Natural killer cell treated with Interleukin-12 subunit alpha and Interleukin-12 subunit beta and Interleukin-15 and Interleukin-18, amount 100 ng/mL, for 72 hours (primary cell): ENCODE measurements around the gene ABCG4. TPM values are rescaled to one million over a fixed set of nuclear protein-coding genes. Genes with fewer than 3 reads are reported as not detected.
A peak's percentile ranks its signal among the peaks of the same experiment; 100 is the strongest.
"Not testable (repeated sequence)": the region's sequence is repeated elsewhere in the genome, so short reads cannot be mapped to it uniquely, and the experiment has no call there.

ENCODE experiments used
- ATAC-seq, 2 donors: fragments of 150-1000 bp; cut with Tn5 transposase in 1 of 2; sonication (Bioruptor Pico), chemical (Tn5 transposase) in 1 of 2; 2 replicates each; pipeline ENCODE4 v1.10.0; 2021
- DNase-seq: peaks from one replicate; pipeline ENCODE4 v3.0.0; 2022; ENCODE audit warnings: low spot score
- H3K27ac Mint-ChIP-seq, 2 donors: 1 replicate in 1 of 2; 2 replicates in 1 of 2; pipeline ENCODE4 v1.8.0; 2022; ENCODE audit warnings: mixed read lengths in 2 of 2, mild to moderate bottlenecking in 1 of 2, moderate library complexity in 1 of 2
- H3K27me3 Mint-ChIP-seq, 2 donors: 1 replicate in 1 of 2; 2 replicates in 1 of 2; pipeline ENCODE4 v1.8.0; 2022; ENCODE audit warnings: mixed read lengths in 2 of 2
- H3K36me3 Mint-ChIP-seq: one replicate; pipeline ENCODE4 v1.8.0; 2022; ENCODE audit warnings: mixed read lengths
- H3K4me1 Mint-ChIP-seq, 2 donors: 1 replicate in 1 of 2; 2 replicates in 1 of 2; pipeline ENCODE4 v1.8.0; 2022; ENCODE audit warnings: low read depth in 2 of 2, mixed read lengths in 2 of 2, mild to moderate bottlenecking in 1 of 2
- H3K4me3 Mint-ChIP-seq: one replicate; pipeline ENCODE4 v1.8.0; 2022; ENCODE audit warnings: mixed read lengths
- H3K9me3 Mint-ChIP-seq: 2 replicates; pipeline ENCODE4 v1.8.0; 2022; ENCODE audit warnings: mixed read lengths
- total RNA-seq, 2 donors: library from RNA; stranded (reverse); gene quantifications; one replicate each; pipeline ENCODE4 v1.2.3, GENCODE V29; 2022

Gene ABCG4
- total RNA-seq, 2 donors from 2014 or later, result not detected

DNA sequence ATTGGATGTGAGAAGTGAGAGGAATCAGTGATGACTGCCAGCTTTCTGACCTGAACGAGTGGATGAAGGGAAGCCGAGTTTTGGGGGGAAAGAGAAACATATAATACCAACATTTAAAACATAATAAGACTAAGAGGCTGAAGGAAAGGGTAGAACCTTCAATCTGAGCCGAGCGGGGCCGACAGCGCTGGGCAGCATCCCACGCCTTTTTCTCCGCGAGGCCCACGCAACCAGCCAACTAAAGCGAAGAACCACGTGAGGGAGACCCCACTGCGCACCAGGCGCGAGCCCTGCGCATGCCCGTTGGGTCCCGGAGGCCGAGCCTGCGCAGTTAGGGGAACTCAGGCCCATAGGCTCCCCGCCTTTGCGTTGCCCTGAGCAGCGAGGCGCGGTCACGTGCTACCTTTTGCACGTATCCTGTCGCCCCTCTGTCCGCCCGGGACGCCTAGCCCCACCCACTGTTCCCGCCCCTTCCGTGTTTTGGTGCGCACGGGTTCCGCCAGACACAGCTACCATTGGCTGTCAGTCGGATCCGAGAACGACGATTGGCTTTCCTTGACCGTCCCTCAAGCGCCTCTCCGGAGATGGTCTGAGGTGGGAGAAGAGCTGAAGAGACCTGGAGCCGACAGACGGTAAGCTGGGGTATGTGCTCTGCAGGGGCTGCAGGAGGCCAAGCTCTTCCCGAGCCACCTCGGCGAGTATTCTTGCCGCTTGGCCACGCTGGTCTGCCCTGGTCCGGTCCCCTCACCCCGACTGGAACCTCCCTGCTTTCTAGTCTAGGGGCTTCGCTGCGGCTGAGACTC, 27.6 kb upstream of the ABCG4 start, which contains the start of gene HINFP:
Gene HINFP, plus strand, starts transcription at position 573 of the 803 bp plus-strand sequence. CDS start 5,365 bp downstream, outside the sequence.
- Mint-ChIP-seq H3K36me3 (no peaks in the 10 kb centered on the region), H3K4me3 (peak within 1 kb of the TSS; percentile 98), H3K27ac (peak within 1 kb of the TSS; percentile 74 to 90), H3K9me3 (no peaks in the 10 kb centered on the region), H3K4me1 (peaks cover 18 to 32% of the 10 kb centered on the region in 2 donors), H3K27me3 (no peaks in the 10 kb centered on the region)
- DNase-seq (peak; percentile 100), ATAC-seq (peak; percentile 99)

DNA sequence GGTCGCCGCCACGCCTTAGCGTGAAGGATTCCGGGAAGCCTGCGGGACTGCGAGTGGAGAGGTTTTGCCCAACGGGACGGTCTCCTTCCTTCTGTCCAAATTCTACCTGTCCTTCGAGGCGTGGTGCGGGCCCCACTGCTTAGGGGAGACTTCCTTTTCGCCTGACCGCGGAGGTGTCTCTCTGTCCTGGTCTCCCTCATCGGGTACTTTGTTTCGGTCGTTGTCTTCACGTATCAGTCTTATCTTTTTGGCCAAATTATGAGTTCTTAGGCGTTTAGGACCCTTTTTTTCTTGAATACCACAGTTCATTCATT, 27.1 kb upstream of the ABCG4 start:
- peak in 1 of 2 donors; percentile 29 for ATAC-seq
- H3K36me3 Mint-ChIP-seq, result no peaks in the 10 kb centered on the region
- H3K4me3 Mint-ChIP-seq, result peak overlapping the region; percentile 98
- no peaks in the 10 kb centered on the region for H3K27me3 Mint-ChIP-seq
- peak overlapping the region; percentile 74 to 90 for H3K27ac Mint-ChIP-seq
- no peak for DNase-seq
- peaks cover 20 to 32% of the 10 kb centered on the region in 2 donors for H3K4me1 Mint-ChIP-seq
- H3K9me3 Mint-ChIP-seq, result no peaks in the 10 kb centered on the region

DNA sequence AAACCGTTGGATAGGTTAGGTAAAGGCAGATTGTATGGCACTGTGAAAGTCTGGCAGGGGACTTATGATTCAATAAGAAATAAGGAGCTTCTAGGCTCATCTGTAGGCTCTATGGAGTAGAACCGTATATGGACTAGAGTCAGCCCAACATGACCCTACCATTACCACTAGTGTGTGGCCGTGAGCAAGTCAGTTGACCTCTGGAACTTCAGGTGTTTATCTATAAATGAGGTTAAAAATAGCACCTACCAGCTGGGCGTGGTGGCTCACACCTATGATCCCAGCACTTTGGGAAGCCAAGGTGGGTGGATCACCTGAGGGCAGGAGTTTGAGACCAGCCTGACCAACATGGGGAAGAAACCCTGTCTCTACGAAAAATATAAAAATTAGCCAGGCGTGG, 23.0 kb upstream of the ABCG4 start:
- no peaks in the 10 kb centered on the region for H3K27me3 Mint-ChIP-seq
- H3K27ac Mint-ChIP-seq, result no peak overlapping the region
- H3K36me3 Mint-ChIP-seq, result no peaks in the 10 kb centered on the region
- no peak for ATAC-seq
- no peaks in the 10 kb centered on the region for H3K9me3 Mint-ChIP-seq
- H3K4me3 Mint-ChIP-seq, result no peak overlapping the region
- peaks cover 15 to 23% of the 10 kb centered on the region in 2 donors for H3K4me1 Mint-ChIP-seq
- no peak for DNase-seq

DNA sequence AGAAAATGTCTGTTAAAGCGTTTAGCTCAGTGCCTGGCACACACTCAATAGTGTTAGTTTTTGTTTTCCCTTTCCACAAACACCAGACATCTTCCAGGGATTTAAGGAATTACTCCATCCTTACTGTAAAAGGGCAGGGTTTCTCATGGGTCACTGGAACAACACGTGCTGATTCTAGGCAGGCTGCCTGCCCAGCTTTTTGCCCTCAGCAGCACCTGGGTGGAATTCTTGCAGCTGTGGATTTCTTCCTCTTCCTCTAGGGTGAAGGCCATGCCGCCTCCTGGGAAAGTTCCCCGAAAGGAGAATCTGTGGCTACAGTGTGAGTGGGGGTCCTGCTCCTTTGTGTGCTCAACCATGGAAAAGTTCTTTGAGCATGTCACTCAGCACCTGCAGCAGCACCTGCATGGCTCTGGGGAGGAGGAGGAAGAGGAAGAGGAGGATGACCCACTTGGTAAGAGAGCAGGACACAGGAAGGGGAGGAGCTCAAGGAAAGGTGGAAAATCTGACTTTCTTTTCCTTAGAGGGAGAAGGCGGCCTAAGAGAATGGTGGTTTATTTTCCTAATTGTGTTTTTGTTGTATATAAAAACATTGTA, 22.1 kb upstream of the ABCG4 start:
- Mint-ChIP-seq H3K9me3 (no peaks in the 10 kb centered on the region), H3K4me1 (peaks cover 15 to 16% of the 10 kb centered on the region in 2 donors), H3K36me3 (no peaks in the 10 kb centered on the region), H3K27me3 (no peaks in the 10 kb centered on the region), H3K27ac (peak overlapping the region in 1 of 2 donors; percentile 69), H3K4me3 (no peak overlapping the region)
- no peak for ATAC-seq
- DNase-seq, result no peak

DNA sequence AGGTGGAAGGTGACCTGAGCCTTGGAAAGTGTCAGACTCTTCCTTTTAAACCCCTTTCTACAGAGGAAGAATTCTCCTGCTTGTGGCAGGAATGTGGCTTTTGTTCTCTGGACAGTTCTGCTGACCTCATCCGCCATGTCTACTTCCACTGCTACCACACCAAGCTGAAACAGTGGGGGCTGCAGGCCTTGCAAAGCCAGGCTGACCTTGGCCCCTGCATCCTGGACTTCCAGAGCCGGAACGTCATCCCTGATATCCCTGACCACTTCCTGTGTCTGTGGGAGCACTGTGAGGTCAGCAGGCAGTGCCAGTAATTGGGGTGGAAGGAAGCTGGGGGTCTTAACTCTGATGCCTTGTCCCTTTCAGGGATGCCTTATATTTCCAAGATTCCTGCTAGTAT, 18.2 kb upstream of the ABCG4 start:
- Mint-ChIP-seq H3K9me3 (no peaks in the 10 kb centered on the region), H3K36me3 (peaks cover 12% of the 10 kb centered on the region)

DNA sequence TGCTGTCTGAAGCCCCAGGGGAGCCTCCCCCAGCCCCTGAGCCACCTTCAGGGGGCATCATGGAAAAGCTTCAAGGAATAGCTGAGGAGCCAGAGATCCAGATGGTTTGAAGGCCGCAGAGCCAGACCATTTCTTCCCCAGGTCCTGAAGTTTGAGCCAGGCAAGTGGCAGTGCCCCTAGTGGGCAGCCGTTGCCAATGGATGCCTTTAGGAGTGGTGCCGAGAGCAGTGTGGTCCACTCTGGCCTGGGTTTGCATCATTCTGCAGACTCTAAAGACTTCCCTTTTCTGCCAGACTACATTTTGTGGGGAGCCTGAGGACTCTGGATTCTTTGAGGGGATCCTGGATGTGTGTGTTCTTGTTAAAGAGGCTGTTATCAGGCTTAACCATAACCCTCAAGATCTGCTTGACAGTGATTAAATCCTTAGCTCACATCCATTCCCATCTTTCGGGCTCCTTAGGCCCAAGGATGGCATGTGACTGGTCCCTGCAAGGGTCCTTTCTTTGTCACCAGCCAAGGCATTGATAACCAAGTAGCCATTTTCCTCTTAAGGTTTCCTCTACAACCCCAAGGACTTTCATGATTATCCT, 14.4 kb upstream of the ABCG4 start:
- Mint-ChIP-seq H3K4me3 (no peak overlapping the region), H3K27me3 (peaks cover 8 to 12% of the 10 kb centered on the region in 2 donors), H3K4me1 (peaks cover 0 to 2% of the 10 kb centered on the region in 2 donors), H3K36me3 (peaks cover 12% of the 10 kb centered on the region), H3K9me3 (no peaks in the 10 kb centered on the region), H3K27ac (no peak overlapping the region)
- DNase-seq, result no peak
- ATAC-seq, result no peak

More for the DNA sequence above, 18.2 kb upstream of the ABCG4 start:
- DNase-seq, result no peak
- H3K4me1 Mint-ChIP-seq, result peaks cover 0 to 6% of the 10 kb centered on the region in 2 donors
- no peak overlapping the region for H3K4me3 Mint-ChIP-seq
- no peak overlapping the region for H3K27ac Mint-ChIP-seq
- no peaks in the 10 kb centered on the region for H3K27me3 Mint-ChIP-seq
- no peak for ATAC-seq

DNA sequence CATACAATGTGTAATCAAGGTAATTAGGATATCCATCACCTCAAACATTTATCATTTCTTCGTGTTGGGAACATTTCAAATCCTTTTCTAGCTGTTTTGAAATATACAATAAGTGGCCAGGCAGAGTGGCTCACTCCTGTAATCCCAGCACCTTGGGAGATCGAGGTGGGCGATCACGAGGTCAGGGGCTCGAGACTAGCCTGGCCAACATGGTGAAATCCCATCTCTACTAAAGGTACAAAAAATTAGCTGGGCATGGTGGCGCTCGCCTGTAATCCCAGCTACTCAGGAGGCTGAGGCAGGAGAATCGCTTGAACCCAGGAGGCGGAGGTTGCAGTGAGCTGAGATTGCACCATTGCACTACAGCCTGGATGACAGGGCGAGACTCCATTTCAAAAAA, 9.6 kb upstream of the ABCG4 start:
- H3K27ac Mint-ChIP-seq, H3K9me3 Mint-ChIP-seq, DNase-seq, H3K4me1 Mint-ChIP-seq, ATAC-seq, H3K4me3 Mint-ChIP-seq, H3K36me3 Mint-ChIP-seq: not testable (repeated sequence)
- H3K27me3 Mint-ChIP-seq, result peaks cover 18 to 20% of the 10 kb centered on the region in 2 donors

DNA sequence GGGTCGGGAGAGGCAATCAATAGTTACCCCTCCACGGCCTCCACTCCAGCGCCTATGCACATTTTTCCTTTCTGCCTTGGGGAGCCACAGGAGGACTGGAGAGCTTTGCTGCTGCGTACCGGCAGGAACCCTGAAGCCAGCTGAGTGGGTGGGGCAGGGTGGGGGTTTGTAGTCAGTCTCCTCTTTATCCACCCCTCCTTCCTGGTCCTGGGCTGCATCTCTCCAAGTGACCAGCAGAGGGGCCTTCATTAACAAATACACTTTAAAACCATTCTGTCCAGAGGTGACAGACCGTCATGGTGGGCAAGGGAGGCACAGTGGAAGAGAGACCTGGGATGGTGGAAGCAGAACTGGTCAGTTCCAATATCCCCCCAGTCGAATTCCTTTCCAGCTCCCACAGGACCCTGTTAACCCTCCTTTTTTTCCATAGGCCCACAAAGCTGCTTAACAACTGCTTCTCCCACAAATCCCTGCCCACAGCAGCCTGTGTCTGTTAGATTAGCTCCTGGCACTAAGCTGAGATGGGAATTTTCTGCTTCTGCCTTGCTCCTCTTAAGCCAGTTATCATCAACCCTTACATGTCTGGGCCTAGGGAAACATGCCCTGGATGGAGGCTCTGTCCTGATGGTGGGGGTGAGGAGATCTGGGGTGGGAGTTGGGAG, 3.9 kb upstream of the ABCG4 start:
- ATAC-seq, result peak; percentile 45 to 70
- H3K4me3 Mint-ChIP-seq, result no peak overlapping the region
- H3K36me3 Mint-ChIP-seq, result no peaks in the 10 kb centered on the region
- no peak overlapping the region for H3K27ac Mint-ChIP-seq
- peaks cover 33 to 39% of the 10 kb centered on the region in 2 donors for H3K27me3 Mint-ChIP-seq
- peaks cover 12% of the 10 kb centered on the region in 2 donors for H3K4me1 Mint-ChIP-seq
- no peak for DNase-seq
- no peaks in the 10 kb centered on the region for H3K9me3 Mint-ChIP-seq

DNA sequence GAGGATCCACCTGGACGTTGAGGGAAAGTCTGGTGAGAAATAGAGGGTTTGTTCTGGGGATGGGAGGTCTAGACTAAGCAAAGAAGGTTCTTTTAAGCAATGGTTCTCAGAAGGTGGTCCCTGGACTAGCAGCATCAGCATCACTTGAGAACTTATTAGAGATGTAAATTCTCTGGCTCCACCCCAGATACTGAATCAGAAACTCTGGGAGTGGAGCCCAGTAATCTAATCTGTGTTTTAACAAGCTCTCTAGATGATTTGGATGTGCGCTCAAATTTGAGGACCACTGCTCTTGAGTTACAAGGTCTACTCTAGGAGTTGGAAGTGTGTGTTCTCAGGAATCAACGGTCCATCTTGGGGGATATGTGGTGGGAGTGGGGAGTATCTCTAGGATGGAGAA, 3.3 kb upstream of the ABCG4 start:
- Mint-ChIP-seq H3K36me3 (no peaks in the 10 kb centered on the region), H3K4me3 (no peak overlapping the region), H3K9me3 (no peaks in the 10 kb centered on the region), H3K4me1 (peaks cover 12 to 15% of the 10 kb centered on the region in 2 donors), H3K27me3 (peaks cover 36 to 39% of the 10 kb centered on the region in 2 donors), H3K27ac (no peak overlapping the region)
- DNase-seq (no peak), ATAC-seq (no peak)

DNA sequence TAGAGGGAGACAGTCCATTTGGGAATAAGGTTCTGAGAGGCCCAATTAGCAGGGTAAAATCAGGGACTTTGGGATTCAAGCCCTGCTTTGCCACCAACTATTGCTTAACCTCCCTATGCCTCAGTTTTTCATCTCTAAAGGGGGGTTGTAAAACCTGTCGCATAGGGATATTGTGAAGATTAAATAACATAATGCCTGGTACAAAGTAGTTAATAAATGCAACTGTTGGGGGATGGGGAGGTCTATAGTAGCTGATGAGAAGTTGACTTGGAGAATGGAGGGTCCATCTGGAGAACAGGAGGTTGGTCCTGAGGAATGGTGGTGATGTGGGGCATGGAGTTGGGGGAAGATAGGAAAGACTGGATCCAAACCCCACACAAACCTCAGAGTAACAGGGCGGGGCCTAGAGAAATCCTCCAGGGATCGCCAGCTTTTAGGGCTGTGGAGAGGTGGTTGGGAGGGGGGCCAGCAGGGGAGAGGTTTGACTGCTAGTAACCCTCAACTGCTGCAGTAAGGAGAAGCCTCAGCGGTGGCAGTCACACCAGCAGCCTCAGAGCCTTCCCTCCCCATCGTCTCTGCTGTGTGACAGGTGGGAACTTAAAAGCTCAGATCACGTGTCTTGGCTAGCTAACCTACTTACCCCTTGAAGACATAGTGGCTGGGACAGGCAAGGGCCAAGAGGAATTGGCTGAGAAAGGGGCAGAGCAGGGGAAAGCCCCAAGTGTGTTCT, 1.1 kb upstream of the ABCG4 start:
- Mint-ChIP-seq H3K9me3 (no peaks in the 10 kb centered on the region), H3K27me3 (peaks cover 43 to 50% of the 10 kb centered on the region in 2 donors), H3K4me3 (peak overlapping the region; percentile 16), H3K36me3 (no peaks in the 10 kb centered on the region), H3K4me1 (peaks cover 12 to 18% of the 10 kb centered on the region in 2 donors), H3K27ac (no peak overlapping the region)
- DNase-seq, result no peak
- no peak for ATAC-seq

DNA sequence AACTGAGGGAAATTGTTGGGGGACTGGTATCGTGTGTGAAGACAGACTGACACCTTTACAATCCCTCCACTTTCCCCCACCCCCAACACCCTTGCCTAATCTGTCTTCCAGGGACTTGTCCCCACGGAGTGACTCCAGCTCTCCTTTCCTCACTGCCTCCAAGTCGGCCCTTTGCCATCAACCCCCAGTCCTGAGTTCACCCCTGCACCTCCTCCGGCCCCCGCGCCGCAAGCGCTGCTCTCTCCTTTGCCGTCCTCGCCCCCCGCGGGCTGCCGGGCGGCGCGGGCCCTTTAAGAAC, 183 bp upstream of the ABCG4 start:
- peaks cover 42 to 54% of the 10 kb centered on the region in 2 donors for H3K27me3 Mint-ChIP-seq
- DNase-seq (no peak), ATAC-seq (no peak)
- H3K4me1 Mint-ChIP-seq, result peaks cover 12 to 15% of the 10 kb centered on the region in 2 donors
- peak overlapping the region; percentile 16 for H3K4me3 Mint-ChIP-seq
- H3K27ac Mint-ChIP-seq, result no peak overlapping the region
- no peaks in the 10 kb centered on the region for H3K36me3 Mint-ChIP-seq
- H3K9me3 Mint-ChIP-seq, result no peaks in the 10 kb centered on the region

DNA sequence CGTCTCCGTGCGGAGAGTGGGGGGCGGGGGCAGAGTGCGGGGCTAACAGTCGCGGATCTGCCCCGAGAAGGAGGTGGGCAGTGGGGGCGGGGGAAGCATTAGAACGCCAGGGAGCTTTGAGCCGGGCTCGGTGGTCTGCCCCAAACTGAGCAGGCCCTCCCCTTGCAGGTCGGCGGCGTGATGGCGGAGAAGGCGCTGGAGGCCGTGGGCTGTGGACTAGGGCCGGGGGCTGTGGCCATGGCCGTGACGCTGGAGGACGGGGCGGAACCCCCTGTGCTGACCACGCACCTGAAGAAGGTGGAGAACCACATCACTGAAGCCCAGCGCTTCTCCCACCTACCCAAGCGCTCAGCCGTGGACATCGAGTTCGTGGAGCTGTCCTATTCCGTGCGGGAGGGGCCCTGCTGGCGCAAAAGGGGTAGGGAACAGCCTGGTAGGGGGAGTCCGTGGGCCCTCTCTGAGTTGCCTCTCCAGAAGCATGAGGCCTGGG, 979 bp downstream of the ABCG4 start:
- Mint-ChIP-seq H3K27me3 (peaks cover 42 to 56% of the 10 kb centered on the region in 2 donors), H3K27ac (no peak overlapping the region), H3K4me1 (peaks cover 12 to 14% of the 10 kb centered on the region in 2 donors), H3K4me3 (no peak overlapping the region), H3K36me3 (no peaks in the 10 kb centered on the region), H3K9me3 (no peaks in the 10 kb centered on the region)
- ATAC-seq (no peak), DNase-seq (no peak)

DNA sequence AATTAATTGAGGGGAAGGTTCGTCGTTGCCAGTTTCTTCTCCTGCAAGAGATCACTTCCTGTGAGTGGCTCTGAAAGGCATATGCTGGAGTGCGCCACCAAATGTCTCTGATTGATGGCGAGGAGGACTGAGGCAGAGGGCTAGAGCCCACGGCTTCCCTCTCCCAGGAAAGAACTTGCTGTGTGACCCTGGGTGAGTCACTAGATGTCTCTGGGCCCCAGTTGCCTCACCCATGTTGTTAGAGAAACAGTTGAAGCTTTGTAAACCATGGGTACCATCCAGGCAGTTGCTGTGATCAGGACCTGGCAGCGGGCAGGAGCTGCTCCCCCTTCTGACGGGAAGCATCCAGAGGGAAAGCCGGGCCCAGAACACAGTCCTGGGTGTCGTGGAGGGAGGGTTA, 3.2 kb downstream of the ABCG4 start:
- no peaks in the 10 kb centered on the region for H3K36me3 Mint-ChIP-seq
- H3K27me3 Mint-ChIP-seq, result peaks cover 38 to 46% of the 10 kb centered on the region in 2 donors
- H3K4me1 Mint-ChIP-seq, result peaks cover 12 to 14% of the 10 kb centered on the region in 2 donors
- H3K9me3 Mint-ChIP-seq, result no peaks in the 10 kb centered on the region
- DNase-seq (no peak), ATAC-seq (no peak)
- H3K27ac Mint-ChIP-seq, result no peak overlapping the region
- no peak overlapping the region for H3K4me3 Mint-ChIP-seq
